ENCODE measurements around the gene UNC79.
"Not testable (repeated sequence)": the region's sequence is repeated elsewhere in the genome, so short reads cannot be mapped to it uniquely, and the experiment has no call there.

Gene UNC79

DNA sequence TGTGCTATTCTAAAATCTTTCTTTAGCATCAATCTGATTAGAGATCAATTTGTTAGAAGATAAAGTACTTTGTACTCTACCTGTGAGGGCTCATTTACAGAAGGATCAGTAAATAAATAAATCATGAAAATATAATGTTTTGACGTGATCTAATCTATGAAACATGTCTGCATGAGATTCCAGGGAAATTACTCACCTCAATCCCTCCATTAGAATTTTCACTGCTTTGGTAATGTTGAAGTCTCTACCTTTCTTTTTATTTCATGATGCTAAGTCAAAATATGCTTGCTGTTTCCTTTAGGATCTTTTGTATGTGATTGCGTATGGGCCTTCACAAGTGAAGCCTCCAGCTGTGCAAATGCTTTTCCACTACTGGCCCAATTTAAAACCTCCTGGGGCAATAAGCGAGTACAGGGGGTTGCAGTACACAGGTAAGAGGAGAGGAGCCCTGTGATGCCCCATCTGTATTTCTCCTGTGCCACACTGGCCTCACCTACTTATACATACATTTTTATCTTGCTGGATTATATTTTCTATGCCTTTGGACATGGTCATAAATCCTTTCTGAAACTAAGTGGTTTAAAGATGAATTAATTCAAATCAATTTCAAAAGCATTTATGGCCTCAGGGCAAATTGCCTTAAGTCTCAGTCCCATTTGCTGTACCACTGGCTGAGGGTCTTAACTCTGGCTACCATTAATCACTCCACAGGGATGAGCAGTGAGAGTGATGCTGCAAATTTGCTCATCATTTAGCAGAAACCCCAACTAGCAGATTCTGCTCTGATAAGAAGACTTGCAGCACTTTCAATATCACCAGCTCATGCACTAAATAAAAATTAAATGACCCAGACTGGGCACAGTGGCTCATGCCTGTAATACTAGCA is 66.4 kb downstream of the UNC79 start:
- no peak for DNase-seq

DNA sequence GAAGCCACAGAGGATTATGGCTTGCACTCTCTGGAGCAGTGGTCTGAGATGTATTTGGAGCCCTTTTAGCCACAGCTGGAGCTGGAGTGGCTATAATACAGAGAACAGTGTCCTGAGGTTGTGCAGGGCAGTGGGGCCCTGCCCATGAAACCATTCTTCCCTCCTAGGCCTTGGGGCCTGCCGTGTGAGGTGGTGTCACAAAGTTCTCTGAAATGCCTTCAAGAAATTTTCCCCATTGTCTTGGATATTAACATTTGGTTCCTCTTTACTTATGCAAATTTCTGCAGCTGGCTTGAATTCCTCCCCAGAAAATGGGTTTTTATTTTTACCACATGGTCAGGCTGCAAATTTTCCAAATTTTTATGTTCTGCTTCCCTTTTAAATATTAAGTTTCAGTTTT is 79.3 kb downstream of the UNC79 start:
- no peak for DNase-seq

GRCh38 chr14:93511001-93511400 is 80.3 kb downstream of the UNC79 start:
- no peak for DNase-seq

DNA sequence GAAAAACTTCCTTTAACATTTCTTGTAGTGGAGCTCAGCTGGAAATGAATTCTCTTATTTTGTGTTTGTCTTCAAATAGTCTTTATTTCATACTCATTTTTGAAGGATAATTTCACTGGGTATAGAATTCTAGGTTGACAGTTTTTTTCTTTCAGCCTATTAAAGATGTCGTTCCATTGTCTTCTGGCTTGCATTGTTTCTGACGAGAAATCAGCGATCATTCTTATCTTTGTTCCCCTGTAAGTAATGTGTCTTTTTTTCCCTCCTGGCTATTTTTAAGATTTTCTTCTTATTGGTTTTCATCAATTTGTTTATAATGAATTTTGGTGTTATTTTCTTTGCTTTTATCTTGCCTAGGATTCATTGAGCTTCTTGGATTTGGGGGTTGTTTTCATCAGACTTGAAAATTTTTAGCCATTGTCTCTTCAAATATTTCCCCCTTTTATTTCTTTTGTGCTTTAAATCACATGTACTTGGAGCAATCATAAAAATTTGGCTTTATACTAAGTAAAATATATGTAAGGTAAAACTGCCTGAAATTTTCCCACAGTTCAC is 89.4 kb downstream of the UNC79 start:
- DNase-seq, result peak; percentile 1

DNA sequence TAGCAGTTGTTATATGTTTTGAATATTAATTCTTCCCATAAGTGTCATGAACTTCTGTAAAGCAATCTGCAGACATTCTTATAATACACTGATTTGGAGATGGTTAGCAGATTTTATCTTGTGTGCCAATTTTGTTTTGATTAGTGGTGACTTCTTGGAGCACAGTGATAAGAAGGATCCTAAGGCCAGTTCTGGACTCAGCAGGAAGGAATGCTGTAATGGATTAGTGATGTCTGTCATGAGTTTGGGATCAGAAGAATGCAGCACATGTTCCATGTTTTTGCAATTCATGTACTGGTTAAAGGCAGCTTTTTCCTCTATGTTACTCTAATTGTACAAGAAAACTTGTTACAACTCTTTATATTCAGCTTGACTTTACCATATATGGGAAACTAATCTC is 91.5 kb downstream of the UNC79 start:
- no peak for DNase-seq

GRCh38 chr14:93525216-93525615 is 94.5 kb downstream of the UNC79 start:
- DNase-seq, result not testable (repeated sequence)

DNA sequence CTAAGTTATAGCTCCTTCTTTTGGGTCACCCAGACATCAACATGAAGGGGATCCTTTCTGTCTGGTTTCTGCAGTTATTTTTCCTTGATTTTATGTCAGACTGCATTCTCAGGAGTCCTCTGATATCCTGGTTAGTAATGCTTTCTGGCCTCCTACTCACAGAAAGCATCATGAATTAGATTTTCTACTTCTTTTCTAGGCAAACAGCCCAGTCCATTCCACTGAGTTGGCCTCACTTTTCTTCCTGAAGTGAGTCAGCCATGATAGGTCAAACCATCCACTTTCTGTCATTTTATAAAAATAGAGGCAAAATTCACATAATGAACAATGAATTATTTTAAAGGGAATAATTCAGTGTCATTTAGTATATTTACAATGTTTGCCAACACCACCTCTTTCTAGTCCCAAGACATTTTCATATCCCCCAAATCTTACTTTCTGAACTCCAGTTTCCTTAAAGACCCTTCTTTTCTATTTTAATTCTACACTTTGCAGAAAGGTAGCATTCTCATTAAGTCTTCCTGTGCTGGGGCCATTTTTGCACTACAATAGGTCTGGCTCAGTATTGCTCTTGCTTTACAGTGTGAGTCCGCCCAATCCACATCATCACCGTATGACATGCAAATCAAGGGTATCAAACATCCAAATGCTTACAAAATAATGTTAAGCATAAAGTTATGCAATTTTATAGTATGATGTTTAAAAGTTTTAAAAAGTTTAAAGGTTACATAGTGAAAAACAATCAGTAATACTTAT is 95.1 kb downstream of the UNC79 start:
- DNase-seq, result no peak

- no peak for DNase-seq
Observed at GRCh38 chr14:93527203-93527607, 96.5 kb downstream of the UNC79 start.

DNA sequence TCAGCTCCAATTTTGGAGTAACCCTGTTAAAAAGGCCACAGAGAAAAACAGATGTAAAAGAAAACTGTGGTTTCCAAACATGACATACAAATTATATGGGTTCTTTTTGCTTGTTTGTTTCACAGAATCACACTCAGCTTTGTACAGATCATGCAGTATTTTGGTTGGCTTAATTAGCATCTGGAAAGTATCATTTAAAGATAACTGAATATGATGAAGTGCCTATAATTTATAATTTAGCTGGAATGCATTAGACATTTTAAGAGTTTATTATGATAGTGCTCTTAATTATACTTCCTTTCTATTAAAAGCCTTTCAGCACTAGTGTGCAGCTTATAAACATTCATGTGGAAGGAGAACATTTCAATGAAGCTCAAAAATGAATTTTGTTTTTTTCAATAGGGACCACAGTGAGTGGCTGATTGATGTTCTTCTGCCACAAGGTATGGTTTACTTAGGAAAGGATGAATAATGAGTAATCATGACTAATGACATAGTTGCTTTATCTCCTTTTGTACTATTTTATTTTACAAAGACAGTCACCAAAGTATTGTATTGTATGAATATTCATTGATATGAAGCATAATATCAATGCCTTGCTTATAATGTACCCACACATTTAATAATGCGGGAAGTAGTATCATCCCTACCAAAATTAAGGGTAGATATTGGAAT is 98.3 kb downstream of the UNC79 start:
- DNase-seq, result no peak

GRCh38 chr14:93531644-93532043 is 100.9 kb downstream of the UNC79 start:
- DNase-seq, result no peak

DNA sequence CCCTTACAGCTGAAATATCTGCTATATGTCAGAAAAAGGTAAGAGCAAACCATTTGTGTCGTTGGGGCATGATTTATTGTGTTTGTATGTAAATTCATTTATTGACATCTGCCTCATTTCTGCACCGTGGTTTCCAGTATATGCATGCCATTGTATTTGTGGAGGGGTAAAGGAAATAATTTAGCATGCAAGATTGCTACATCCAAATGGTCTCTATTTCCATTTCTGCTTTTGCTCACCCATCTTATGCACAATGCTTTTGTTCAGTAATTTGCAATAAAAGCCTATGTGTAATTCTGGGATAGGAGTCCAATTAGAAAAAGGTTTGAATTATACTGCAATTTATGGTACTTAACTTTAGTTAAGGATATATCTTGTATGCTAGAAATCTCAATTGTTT is 101.8 kb downstream of the UNC79 start:
- DNase-seq, result no peak

DNA sequence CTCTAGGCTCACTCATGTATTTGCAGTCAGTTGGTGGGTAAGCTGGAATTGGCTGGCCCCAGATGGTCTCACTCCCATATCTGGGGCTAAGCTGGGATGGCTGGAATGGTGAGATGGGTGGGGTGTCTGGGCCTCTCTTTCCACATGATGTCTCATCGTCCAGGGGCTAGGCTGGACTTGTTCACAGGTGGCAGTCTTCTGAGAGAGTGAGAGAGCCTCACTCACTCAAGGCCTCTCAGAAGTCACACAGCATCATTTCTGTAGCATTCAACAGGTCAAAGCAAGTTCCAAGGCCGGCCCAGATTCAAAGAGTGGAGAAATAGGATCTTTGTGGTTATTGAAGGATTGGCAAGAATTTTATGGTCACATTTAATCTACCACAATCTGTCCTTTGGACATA is 102.7 kb downstream of the UNC79 start:
- DNase-seq, result no peak

GRCh38 chr14:93533842-93534241 is 103.1 kb downstream of the UNC79 start:
- DNase-seq, result no peak

DNA sequence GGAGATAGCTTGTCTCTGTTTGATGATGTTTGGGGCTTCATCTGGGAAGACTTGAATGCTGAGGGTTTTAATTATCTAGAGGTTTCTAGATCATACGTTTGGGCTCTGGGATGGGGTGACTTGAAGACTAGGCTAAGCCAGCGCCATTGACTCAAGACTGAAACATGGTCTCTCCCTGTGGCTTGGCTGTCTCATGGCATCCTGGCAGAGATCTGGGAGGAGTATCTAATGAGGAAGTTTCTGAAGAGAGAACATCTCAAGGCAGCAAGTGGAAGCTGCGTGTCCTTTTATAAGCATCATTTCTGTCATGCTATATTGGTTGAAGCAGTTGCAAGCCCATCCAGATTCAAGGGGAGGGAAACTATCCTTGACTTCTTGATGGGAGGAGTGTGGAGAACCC is 104.8 kb downstream of the UNC79 start:
- DNase-seq, result no peak

DNA sequence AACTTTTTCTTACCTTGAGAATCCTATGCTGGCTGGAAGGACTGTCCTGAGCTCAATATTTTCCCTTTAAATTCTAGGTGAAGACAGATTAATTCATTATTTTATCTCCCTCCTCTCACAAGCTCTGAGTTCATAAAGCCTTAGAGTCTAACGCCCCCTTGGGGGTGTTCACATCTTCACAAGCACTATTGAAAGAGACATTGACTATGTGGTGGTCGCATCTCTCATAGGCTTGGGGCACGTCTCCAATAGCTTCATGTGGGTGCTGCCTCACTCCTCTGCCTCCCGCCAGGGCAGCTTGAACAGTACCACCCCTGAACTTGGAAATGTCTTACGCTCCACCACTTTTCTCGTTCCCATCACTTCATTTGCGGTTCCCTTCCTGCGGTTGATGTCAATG is 106.2 kb downstream of the UNC79 start:
- DNase-seq, result no peak

- no peak for DNase-seq
Observed at GRCh38 chr14:93537951-93538350, 107.2 kb downstream of the UNC79 start.

DNA sequence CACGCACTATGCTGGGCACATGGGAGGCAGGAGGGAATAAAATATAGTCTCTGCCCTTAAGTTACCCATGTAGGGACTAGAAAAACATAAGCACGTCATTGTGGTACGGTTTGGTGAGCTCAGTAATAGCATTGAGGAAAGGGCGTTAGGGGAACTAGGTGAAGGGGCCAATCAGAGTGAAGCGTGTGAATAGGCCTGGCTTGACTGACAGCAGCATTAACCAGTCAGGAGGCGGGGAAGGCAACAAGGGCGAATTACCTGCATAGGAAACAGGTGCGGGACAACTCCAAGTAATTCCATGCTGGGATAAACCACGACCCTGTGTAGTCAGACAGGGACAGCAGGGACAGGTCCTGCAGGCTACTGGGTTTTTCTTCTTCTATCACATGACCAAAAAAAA is 107.7 kb downstream of the UNC79 start:
- no peak for DNase-seq

GRCh38 chr14:93540235-93540634 is 109.5 kb downstream of the UNC79 start:
- DNase-seq, result no peak

DNA sequence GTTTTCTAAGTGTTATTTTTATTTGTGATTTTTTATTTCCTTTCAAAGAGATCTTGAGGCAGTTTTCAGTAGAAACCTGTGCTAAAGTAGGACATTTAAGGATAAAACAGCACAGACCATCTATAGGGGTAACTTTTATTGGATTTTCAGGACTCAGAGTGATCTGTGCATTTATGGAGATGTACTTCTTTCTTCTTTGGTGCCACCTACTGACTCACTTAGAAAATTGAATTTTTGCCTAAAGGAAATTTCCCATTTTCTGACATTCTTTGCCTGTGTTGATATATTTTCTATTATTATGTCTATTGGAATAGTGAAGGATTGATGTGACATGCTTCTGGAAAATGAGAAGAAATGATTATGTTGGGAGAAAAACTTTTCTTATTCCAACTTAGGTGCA is 113.0 kb downstream of the UNC79 start:
- DNase-seq, result no peak

DNA sequence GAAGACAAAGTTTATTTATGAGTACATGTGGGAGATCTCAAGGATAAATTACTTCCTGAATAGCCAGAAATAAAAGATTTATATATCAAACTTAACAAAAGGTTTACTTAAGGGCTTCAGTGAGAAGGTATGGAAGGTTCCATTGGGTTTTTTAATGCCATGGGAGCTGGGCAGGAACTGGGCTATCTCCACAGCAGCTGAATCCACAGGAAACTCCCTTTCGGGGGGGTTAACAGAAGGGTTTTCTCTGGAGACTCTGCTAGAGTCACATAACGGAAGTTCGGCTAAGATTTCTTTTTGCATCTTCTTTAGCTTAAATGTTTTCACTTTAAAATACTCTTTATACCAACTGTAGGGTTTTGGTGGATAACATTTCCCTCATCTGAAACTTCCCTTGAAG is 113.5 kb downstream of the UNC79 start:
- no peak for DNase-seq

GRCh38 chr14:93546642-93547041 is 115.9 kb downstream of the UNC79 start:
- no peak for DNase-seq

GRCh38 chr14:93548102-93548843 is 117.5 kb downstream of the UNC79 start:
- DNase-seq, result no peak

DNA sequence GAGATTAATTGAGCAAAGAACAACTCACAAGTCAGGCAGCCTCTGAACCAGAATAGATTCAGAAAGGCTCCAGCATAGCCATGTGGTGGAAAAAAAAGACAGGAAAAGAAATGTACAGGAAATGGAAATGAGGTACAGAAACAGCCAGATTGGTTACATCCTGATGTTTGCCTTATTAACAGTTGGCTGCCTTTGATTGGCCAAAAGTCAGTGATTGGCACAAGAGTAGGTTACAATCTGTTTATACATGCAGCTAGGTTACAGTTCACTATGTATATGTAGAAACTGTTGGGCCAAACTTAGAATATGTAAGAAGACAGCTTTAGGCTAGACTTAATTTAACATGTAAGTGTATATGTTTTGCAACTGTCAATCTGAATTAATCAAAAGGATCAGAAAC is 118.9 kb downstream of the UNC79 start:
- DNase-seq, result no peak

Measured in DMS153 (cell line).